Renal pelvis (tissue), 4 donors: ENCODE results near the gene SLX9. TPM values are rescaled to one million over a fixed set of nuclear protein-coding genes. Genes with fewer than 3 reads are reported as not detected.
"Not testable (repeated sequence)": the region's sequence is repeated elsewhere in the genome, so short reads cannot be mapped to it uniquely, and the experiment has no call there.

ENCODE experiments used
- DNase-seq: peaks from one replicate; pipeline ENCODE4 v3.0.0-alpha.2; 2013
- polyA plus RNA-seq, 3 donors: library from polyadenylated mRNA; unstranded; fragments of 120-200 nt; gene quantifications; one replicate each; pipeline ENCODE4 v1.2.1, GENCODE V29; 2013; ENCODE audit not compliant: insufficient read length in 3 of 3

The SLX9 gene
- polyA plus RNA-seq, 3 donors = 17.9 to 24.4 (median 24.0) TPM

DNA sequence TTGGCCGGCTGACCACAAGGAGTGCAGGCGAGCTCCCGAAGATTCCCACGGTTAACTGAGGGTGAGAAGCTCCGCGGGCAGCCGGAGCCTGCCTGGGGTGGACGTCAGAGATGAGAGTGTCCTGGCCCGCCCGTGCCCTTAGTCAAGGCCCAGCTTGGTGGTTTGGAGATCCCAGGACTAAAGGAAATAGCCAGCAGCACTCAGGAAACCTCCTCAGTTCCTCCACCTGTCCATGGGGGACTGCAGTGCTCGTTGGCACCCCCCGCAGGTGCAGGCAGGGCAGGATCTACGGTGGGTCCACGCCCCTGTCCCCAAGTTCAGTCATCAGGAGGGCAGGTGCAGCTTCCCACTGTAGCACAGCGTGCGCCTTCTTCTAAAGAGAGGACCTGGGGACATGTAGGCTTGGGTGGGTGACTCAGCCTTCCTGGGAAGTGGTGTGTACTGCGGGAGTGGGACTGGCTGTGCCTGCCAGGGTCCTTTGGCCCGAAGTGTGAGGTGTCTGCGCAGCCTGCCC lies 32.5 kb downstream of the SLX9 start:
- DNase-seq = no peak

DNA sequence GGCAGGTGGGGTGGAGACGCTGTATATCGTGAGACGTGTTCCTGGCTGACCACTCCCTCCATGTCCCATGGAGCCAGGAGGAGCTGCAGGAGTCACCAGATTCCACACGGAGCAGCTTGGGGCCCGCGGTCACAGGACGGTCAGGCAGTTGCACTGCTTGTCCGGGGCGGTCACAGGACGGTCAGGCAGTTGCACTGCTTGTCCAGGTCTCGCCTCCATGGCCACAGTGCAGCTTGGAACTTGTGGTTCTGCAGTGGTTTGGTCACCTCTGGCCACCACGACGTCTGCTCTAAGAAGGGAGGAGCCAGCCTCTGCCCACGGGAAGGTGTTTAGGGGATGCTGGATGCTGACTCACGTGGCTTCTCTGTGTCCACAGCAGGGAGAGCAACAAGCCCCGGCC lies 33.0 kb downstream of the SLX9 start:
- no peak for DNase-seq

DNA sequence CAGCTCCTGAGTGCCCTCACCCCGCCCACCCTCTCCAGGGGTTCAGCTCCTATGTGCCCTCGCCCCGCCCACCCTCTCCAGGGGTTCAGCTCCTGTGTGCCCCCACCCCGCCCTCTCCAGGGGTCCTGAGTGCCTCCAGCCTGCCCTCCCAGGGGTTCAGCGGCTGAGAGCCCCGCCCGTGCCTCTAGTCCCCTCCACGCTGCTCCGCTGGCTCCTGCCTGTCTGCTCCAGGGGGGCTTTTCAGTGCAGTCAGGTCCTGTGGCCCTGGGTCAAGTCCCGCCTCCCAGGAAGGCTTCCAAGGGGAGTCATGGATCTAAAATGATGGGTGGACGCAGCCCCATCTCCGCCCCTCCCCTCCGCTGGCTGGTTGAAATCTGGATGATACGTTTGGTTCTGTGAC lies 33.8 kb downstream of the SLX9 start:
- DNase-seq = no peak

DNA sequence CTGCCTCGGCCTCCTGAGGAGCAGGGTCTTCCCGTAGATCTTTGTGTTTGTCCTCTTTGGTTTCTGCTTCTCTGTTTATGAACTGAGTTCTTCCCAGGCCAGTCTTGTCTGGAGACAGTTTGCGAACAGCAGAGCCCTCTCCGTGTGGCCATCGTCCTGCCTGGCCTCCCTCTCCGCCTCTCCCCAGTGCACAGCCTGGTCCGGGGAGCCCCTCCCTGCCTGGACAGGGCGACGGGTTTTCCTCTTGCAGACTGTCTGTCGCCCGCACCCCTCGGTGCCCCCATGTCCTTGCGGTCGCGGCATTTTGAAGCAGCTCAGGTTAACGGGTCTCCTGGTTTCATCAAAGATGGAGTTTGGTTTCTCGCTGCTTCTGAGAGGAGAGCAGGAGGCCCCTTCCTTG lies 34.8 kb downstream of the SLX9 start:
- no peak for DNase-seq

DNA sequence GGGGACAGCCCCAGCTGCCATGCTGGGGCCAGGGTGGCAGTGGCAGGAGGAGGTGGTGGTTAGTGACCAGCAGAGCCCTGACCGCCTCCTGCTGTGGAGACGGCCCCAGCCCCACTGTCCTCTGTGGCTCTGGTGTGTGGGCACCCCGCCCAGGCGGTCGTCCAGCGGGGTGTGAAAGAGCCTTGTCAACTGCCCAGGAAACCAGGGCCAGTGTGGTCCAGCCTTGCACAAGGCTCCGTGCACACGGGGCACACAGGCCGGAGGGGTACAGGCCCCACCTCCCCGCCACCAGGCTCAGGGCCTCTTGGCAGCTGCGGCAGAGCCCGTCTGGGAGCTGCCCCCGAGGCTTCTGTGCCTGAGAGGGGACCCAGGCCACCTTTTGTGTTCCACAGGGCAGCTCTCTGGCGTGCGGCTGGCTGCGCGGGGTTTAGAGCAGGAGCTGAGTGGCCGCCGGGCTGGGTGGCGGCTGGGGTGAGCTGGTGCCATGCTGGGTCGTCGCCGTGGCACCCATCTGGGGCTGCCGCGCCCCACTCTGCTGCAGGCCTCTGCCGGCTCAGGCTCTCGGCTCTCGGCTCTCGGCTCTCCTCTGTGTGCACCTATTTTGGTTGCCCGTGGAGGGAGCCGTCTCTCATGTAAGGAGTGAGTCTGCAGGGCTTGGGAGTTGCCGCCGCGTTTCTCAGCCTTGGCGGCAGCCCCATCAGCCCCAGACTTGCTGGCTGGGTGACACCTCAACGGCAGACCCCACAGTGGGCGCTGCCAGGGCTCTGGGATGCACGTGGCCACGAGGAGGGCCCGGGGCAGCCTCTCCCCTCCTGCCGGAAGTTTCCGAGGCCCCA lies 36.1 kb downstream of the SLX9 start:
- DNase-seq = no peak

DNA sequence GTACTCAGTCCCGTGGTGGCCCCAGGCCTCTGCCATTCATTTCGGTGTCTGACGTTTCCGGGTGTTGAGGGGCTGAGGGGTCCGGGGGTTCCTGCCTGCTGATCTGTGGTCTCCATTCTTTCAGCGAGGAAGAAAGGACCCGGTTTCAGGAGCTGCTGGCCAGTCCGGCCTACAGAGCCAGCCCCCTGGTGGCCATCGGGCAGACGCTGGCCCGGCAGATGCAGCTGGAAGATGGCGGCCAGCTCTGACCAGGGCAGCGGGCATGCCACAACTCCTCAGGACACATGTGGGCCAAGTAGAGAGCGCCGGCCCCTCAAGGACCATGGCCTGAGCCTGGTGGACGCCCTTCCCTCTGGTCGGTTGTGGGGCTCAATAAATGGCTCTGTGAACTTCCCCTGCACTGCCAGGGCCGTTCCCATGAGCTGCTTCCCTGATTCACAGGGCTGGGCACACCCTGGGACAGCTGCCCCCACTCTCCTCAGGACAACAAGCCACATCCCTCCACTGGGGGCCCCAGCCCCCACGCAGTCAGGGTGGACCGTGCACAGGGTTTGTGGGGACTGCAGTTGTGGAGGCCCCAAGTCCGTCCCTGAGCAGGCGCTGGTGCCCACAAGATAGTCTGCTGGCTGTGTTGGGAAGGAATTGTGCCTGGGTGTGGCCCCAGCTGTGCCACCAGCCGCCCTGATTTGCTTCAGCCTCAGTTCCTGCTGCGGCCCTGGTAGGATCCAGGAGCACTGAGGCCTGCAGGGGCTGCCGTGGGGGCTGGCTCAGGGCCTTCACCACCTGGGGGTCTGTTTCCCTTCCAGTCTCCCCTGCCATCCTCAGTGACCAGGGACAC lies 36.9 kb downstream of the SLX9 start:
- DNase-seq = not testable (repeated sequence)

DNA sequence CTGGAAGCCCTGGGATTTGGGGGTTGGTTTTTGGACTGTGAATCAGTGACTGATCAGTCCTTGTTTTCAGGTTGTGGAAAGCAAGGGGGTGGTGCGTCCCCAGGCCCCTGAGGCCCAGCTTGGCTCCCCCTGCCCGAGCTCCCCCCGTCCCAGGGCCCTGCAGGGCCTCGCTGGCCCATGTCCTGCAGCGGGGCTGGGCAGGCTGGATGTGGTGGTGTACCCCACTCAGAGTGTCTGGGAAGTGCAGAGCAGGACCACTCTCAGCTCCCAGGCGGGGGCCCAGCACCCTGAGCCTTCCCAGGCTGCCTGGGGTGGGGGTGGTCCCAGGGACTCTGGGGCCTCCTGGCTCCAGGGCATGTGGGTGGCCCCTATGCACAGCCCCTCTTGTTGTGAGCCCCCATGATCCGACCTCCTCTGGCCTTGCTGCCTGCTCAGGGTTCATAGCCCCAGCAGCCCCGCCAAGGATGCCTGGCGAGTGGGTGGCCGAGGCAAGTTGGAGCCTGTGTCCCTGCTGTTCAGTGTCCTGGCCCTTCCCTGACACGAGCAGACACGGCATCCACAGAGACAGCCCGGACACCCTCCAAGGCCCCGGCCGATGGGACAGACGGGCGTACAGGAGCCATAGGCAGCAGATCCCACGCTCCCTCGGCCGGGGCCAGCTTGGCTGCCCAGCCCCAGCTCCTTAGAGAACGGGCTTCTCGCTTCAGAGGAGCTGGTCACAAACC lies 37.9 kb downstream of the SLX9 start:
- no peak for DNase-seq

DNA sequence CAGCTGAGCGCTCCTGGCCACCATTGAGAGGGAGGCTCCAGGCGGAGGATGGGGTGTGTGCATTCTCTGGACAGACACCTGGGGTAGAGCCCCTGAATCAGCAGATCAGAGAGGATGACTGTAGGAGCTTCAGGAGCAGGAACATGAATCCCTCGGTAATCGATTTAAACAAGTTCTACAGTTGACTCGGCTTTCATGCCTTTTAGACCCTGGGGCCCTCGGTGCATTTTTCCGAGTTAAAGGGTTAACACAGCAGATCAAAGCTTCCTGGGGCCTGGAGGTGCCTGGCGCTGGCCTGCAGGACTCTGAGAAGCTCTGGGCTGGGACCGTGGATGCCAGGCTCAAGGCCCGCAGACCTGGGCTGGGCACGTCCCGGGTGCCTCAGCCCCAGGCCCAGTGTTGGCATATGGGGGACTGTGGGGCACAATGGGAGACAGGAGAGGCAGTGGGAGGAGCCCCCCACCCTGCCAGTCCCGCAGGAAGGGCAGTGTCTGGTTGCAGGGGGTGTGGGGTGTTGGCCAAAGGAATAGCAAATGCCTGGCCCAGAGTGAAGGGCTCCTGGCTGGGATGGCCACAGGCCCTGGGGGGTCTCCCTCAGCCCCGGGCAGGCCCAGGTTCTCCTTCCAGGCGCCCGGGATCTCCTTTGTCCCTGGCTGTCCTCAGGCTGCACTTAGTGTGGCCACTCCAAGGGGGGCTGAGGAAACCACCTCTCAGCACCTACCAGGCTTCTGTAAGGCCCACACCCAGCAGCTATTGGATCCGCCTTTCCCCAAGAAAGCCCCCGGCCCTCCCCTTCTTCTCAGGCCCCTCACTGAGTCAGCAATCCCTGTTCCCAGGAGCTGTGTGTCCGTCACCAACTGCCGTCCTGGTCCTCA lies 40.1 kb downstream of the SLX9 start:
- DNase-seq = no peak

DNA sequence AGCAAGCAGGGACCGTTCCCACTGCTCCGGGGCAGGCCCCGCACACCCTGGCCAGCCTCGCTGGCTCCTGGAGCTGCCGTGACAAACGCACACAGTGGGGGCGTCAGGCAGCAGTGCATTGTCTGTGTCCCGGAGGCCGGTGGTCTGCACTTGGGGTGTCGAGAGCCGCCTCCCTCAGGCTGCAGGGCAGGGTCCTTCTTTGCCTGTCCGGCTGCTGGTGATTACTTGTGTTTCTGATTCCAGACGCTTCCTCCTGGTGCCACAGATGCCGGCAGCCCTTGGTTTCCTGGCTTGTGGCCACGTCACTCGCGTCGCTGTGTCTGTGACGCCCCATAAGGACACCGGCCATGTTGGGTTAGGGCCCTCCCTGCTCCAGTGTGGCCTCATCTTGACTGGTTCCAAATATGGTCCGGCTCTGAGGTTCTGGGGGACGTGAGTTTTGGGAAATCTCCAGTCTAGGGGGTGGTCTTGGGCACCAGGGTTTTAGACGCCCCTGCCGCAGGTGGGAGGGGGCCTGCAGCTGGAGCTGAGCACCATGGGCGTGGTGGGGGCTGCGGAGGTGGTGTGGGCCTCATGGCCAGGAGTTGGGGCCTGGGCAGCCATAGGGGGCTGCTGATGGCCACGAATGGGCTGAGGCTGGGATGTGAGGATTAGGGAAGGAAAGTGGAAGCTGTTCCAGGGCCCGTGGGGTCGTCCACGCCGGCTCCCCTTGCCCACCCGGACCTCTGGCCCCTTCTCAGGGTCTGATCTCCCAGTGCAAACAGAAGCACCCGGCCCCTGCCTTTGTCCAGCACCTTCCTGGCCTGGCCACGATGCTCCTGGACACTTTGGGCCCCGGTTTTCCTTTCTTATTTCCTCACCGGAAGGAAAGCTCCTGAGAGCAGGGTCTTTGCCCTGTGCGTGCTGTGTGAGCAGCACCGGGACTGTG lies 41.0 kb downstream of the SLX9 start:
- DNase-seq = no peak

DNA sequence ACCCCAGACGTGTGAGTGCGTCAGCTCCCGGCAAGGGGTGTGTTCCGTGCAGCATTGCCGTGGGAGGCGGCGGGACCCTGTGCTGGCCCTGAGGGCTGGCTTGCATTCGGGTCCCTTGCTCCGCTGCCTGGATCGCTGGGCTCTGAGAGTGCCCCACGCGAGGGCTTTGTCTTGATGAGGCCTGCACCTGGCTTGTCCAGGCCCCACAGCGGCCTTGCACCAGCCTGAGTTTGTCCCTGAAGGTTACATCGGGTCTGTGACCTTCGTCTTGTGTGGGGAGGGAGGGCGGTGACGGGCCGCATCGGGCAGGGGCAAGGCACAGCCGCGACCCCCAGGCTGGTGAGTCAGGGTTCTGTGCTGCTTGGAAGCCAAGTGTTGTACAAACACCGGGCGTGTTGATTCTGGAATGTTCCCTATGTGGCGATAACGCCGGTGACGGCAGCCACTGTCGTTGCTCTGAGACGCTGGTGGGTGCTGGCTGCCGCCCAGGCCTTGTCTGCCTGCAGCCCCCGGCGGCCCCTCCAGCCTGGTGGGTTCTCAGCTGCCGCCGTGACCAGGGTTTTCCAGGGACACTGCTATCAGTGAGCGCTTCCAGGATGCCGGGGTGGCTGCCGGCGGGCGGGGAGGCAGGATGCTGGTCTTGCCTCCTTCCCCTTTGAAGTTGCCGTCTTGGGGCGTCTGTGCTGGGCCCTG lies 42.9 kb downstream of the SLX9 start:
- DNase-seq = no peak

DNA sequence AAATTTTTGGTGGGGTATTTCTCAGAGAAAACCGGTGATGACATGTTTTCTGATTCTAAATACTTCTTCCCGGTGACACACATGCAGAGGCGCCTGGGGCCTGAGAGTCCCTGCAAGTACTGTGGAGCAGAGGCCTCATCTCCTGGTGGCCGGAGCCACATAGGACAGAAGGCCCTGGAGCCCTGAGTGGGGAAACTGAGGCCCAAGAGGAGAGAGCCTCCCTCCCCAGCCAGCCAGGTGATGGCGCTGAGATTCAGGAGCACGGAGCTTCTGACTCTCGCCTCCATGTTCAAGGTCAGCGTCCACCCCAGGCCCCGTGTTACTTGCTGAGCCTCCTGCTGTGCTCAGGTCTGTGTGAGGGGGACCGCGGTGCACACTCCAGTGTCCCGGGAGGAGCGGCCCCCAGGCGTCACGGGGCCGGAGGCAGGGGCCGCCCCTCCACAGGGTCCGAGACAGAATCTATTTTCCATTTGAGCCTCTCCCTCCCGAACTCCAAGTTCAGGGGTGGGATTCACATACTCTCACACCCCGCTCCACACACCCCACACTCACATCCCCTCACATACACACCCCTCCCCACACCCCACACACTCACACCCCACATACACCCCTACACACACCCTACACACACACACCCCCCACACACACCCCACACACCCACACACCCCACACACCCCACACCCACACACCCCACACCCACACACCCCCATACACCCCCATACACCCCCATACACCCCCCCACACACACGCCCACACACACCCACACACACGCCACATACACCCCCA lies 43.8 kb downstream of the SLX9 start:
- no peak for DNase-seq

DNA sequence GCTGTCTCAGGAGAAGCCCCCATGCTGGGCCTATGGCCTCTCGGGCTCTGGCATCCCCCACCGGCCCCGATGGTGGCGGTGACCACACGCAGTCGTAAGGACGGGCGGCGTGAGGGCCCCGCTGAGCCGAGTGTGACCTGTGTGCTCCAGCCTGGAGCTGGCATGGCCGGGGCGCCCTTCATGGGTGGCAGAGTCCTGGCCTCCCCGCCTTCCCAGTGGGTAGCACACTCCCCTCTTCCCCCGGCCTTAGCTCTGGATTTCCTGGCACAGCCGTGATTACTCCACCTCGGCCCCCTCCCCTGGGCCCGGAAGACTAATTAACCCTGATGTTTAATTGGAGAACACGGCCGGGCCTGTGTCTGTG lies 44.6 kb downstream of the SLX9 start:
- DNase-seq = no peak

DNA sequence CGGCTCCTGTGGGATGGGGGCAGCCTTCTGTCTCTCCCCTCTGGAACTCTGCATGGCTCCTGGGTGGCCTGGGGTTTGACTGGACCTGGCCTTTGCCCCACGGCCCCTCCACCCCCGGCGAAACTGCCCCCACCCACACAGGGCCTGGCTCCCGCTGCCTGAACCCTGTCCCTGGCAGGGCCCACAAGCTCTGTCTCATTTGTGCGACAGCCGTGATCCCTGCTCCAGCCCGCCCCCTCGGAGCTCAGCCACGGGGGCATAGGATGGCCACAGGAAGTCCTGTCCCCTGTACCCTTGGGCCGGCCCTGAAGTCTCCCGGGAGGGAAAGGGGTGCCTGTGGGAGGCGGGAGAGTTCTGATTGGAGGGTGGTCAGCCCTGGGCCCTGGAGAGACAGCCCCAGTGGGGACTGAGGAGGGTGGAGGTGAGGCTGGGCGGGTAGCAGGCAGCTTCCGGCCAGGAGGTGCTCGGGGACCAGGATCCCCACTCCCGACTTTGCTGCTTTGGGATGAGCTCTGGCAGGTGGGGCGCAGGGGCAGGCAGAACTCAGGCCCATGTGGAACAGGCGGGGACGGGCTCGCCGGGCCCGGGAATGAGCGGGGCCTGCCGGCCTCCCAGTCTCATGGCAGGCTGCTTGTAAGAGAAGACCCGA lies 45.1 kb downstream of the SLX9 start:
- no peak for DNase-seq

DNA sequence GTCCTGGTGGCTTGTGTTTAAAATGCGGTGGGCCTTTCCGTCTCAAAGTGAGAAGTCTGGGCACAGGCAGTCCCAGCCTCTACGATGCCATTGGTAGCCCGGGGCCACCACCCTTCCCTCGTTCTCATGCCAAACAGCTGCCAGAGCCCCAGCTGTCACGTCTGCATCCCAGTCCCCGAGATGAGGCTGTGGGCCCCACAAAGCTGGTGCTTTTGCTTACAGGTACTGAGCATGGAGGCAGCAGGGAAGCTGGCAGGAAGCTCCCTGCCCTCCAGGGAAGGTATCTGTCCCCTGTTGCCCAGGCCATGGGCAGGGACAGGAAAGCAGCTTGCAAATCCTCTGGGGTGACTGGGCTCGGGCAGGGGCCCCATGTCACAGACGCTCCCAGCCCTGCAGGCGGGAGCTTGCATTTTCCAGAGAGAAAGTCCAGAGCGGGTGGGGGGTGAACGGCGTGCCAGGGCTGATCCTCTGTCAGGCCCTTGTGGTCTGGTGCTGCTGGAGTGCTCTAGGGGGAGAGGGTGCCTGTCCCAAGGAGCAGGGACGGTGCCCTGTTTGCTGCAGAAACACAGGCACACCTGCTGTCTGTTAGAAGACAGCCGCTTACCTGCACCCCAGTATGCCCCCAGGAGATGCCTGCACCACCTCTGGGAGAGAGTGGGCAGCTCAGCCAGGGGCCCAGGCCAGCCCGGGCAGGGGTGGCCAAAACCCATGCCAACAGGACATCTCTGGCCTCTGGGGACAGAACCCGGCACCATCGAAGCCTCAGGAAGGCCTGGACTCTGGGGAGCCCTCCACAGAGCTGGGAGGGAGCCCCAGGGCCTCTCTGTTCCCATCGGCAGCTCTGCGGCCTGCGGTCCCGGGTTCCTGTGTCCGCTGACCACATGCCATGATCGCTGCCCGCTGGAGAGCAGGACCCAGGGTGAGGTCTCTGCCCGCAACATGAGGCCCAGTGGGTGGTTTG lies 45.9 kb downstream of the SLX9 start:
- DNase-seq = no peak

DNA sequence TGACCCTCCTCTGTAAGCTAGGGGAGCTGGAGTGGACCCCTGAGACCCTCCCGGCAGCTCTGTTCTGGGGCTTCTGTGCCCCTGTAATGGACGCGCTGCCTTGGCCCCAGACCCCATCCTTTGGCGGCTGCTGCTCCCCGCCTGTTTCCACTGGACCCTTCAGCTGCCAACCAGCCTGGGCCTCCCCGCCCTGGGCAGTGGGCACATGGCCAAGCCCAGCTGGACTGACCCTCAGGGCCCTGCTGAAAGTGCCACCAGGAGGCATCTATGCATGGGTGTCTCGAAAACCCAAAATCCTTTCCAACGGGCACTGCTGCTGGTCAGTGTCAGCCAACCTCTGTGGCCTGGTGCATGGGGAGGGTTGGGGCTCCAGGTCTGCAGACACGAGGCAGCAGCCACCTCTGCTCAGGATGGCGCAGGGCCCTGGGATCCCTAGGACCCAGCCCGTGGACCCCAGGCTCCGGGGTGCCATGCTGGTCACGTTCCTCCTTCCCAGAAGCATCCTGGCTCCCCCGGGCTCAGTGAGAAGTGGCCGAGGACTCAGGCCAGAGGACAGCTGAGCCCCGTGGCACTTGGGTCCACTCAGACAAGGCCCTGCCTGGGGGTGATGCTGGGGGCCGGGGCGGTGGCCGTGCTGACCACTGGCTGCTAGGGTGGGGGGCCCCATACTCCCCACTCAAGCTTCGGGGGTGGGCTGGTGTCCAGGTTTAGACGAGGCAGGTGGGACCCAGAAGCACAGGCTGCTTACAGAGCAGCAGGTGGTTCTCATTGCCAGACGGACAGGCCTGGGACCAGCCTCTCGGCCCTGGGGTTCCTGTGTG lies 46.9 kb downstream of the SLX9 start:
- DNase-seq = no peak

DNA sequence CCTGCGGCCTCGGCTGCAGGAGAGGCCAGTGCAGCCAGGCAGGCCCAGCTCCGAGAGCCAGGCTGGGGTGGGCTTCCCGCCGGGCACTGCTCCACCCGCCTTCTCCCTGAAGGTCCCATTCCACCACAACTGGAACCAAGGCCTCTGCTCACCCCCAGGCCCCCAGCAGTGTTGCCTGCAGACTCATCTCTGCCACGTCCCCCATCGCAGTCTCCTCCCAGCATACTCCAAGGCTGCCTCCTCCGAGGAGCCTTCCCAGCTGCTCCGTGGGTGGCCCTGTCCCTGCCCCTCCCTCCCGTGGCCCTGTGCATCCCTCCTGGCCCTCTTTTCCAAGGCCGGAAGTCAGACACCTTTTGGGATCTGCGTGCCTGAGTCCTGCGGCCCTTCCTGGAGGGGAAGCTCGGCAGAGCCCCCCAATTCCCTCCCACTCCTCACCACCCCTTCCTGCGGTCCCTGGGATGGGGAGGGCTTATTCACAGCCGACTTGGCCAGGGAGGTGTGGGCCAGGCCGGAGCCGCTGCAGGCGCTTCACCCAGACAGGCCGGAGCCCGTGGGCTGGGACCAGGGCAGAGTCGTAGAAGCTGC lies 47.6 kb downstream of the SLX9 start:
- DNase-seq = no peak
